ENCODE results near the gene VAV1. TPM values are rescaled to one million over a fixed set of nuclear protein-coding genes. Genes with fewer than 3 reads are reported as not detected.

The VAV1 gene
- total and polyA plus RNA-seq, 7 donors: 0.20 to 1.8 (median 1.1) TPM

DNA sequence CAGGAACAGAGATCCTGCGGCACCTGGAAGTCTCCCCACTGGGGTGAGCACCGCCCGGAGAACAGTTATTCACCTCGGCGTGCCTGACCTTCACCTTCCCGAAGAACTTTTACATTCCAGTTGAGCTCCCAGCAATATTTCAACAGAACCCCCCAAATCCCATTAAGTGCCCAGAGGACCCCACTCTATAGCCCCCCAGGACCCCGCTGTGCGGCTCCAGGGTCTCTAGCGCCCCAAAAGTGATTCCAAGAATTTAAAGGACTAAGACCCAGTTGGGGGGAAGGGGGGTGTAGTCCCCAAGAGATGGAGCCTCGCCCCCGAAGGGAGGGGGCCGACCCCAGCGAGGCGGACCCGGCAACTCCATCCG lies 35.6 kb upstream of the VAV1 start:
- peak overlapping the region; percentile 79 for H3K4me3 ChIP-seq
- no peaks in the 10 kb centered on the region for H3K9me3 ChIP-seq
- H3K27me3 ChIP-seq (ENCODE audit: insufficient read depth in 3 of 3, low read length in 2 of 3): no peaks in the 10 kb centered on the region
- DNase-seq (no peak), ATAC-seq (no peak)
- intact Hi-C loops (cut with DNase I): loop anchor here (1.0 to 5.0 kb wide), 3 partner anchors 205 to 220 kb away; partner anchors contain the start of gene TNFSF9 (in 1 of the 2)
- peaks cover 0 to 32% of the 10 kb centered on the region in 2 donors for H3K36me3 ChIP-seq (ENCODE audit: insufficient read depth in 1 of 2, low read depth in 1 of 2)
- H3K4me1 ChIP-seq: peaks cover 26% of the 10 kb centered on the region
- TF ChIP-seq, protein P1, sequence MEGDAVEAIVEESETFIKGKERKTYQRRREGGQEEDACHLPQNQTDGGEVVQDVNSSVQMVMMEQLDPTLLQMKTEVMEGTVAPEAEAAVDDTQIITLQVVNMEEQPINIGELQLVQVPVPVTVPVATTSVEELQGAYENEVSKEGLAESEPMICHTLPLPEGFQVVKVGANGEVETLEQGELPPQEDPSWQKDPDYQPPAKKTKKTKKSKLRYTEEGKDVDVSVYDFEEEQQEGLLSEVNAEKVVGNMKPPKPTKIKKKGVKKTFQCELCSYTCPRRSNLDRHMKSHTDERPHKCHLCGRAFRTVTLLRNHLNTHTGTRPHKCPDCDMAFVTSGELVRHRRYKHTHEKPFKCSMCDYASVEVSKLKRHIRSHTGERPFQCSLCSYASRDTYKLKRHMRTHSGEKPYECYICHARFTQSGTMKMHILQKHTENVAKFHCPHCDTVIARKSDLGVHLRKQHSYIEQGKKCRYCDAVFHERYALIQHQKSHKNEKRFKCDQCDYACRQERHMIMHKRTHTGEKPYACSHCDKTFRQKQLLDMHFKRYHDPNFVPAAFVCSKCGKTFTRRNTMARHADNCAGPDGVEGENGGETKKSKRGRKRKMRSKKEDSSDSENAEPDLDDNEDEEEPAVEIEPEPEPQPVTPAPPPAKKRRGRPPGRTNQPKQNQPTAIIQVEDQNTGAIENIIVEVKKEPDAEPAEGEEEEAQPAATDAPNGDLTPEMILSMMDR (IDR thresholded peaks at IDR 0.05): no peak
- peak overlapping the region; percentile 83 for H3K27ac ChIP-seq
- 0% methylated on average over 13 to 16 of the region's 16 CpGs for WGBS, 3 donors

DNA sequence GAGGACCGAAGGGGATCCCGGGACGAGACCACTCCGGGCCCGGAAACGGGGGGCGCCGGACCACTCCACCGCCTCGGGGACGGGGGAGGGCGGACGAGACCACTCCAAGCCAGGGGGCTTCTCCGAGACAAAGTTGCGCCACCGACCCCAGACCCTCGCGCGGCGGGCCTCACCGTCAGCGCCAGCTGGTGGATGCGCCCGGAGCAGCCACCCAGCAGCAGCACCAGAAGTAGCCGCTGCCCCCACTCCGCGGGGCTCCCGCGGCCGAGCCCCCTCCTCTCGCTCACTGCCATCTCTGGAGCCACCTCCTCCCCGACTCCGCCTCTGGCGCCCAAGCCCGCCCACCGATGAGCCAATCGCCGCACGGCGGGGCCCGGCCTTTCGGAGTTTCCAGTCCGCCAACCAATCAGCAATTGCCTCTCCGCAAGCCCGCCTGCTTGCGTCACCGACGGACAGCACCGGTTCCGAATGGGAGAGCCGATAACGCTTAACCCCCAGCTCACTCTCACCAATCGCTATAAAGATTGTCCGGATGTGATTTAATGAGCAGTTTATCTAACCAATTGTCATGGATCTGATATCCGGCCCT lies 35.1 kb upstream of the VAV1 start, which contains the start of gene GPR108:
GPR108 (minus strand) TSS at position 297 of the 589 bp plus-strand sequence; CDS start at position 293, 4 bp downstream.
- WGBS, 3 donors: 0% methylated on average over 38 to 55 of the region's 55 CpGs
- H3K4me1 ChIP-seq: peaks cover 31% of the 10 kb centered on the region
- peak within 1 kb of the TSS; percentile 83 for H3K4me3 ChIP-seq
- TF ChIP-seq, protein P1 (IDR thresholded peaks at IDR 0.05): no peak
- DNase-seq: peak; percentile 100
- peak; percentile 78 to 83 (median 79) for ATAC-seq
- peak within 1 kb of the TSS; percentile 94 for H3K27ac ChIP-seq
- no peaks in the 10 kb centered on the region for H3K9me3 ChIP-seq
- peaks cover 0 to 27% of the 10 kb centered on the region in 2 donors for H3K36me3 ChIP-seq (ENCODE audit: insufficient read depth in 1 of 2, low read depth in 1 of 2)
- no peaks in the 10 kb centered on the region for H3K27me3 ChIP-seq (ENCODE audit: insufficient read depth in 3 of 3, low read length in 2 of 3)
- intact Hi-C loops (cut with DNase I): loop anchor here (1.0 to 5.0 kb wide), 3 partner anchors 205 to 220 kb away; partner anchors contain the start of gene TNFSF9 (in 1 of the 2)

DNA sequence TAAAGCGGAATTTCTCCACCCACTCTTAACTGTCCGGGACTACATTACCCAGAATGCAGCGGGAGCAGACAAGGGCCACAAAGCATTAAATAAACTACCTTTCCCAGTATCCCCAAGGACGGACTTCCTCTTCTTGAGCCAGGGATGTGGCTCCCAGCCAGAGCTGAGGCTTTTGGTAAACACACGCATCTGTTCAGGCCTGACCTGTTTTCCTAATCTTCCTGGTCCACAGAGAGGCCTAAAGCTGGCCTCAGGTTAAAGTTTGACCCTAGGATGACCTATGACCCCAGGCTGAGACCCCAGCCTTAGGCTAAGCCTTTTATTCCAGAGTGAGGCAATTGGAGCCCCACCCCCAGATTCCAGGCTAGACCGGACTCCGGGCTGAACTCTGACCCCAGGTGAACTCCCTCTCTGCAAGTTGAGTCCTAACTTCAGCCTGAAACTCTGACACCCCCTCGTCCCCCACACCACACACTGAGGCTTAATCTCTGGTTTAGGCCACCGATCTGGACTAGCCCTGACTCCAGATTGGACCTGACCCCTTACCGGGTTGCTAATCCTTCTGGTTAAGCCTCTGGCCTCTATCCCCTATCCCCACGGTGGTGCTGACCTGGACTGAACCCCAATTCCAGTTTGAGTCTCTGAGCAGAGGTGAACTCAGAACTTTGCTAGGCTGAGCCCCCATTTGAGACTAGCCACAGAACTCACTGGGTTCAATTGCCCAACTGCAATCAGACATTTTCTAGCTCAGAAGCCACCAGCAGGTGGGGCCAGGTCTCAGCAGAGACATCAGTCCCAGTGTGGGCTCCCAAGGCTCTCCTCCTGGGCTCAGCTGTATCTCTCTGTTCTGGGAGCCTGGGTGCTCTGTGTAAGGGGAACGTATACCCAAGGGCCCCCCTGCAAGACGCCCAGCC lies 34.4 kb upstream of the VAV1 start:
- 5 to 11% (median 9%) methylated on average over 13 of the region's 13 CpGs for WGBS, 3 donors
- Histone ChIP-seq H3K9me3 (no peaks in the 10 kb centered on the region), H3K4me1 (peaks cover 38% of the 10 kb centered on the region), H3K27ac (peak overlapping the region; percentile 94), H3K36me3 (ENCODE audit: insufficient read depth in 1 of 2, low read depth in 1 of 2) (peaks cover 0 to 26% of the 10 kb centered on the region in 2 donors), H3K4me3 (peak overlapping the region; percentile 83), H3K27me3 (ENCODE audit: insufficient read depth in 3 of 3, low read length in 2 of 3) (no peaks in the 10 kb centered on the region)
- peak; percentile 56 to 70 (median 60) for ATAC-seq
- TF ChIP-seq, protein P1 (IDR thresholded peaks at IDR 0.05): peak; percentile 63
- DNase-seq: peak; percentile 94 to 96
- intact Hi-C loops (cut with DNase I): loop anchor here (1.0 to 5.0 kb wide), 4 partner anchors 125 to 221 kb away; partner anchors contain the start of gene TNFSF9 (in 1 of the 2)

DNA sequence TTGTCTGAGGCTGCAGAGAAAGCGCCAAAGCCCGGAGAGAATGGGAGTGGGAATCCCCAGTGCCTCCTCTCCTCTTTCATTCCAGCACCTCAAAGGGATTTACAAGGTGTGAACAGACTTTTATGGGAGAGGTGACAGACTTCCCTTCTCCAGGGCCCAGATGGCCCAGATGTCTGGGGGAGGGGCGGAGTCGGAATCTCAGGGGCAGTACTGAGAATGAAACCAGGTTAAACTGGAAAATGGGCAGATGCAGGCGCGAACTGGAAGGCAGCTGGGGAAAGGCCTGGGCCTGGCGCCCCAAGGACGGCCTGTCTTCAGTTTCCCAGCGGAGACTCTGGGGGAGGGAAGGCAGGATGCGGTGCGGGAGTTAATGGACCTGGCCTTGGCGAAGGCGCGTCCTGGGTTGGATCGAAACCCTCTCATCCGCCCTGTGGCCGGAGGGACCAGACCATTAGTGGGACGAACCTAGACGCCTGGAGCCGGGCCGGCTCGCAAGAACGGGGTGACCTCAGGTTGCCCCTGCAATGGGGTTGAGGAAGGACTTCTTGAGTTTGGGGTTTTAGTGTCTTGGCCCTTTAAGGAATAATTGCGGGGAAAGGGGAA lies 33.6 kb upstream of the VAV1 start:
- peak in 1 of 4 donors; percentile 0 for ATAC-seq
- WGBS, 3 donors: 11 to 15% (median 14%) methylated on average over 24 of the region's 24 CpGs
- intact Hi-C loops (cut with DNase I): loop anchor here (1.0 to 5.0 kb wide), 3 partner anchors 124 to 222 kb away; partner anchors contain the start of gene TNFSF9 (in 1 of the 2)
- Histone ChIP-seq H3K9me3 (no peaks in the 10 kb centered on the region), H3K27ac (peak overlapping the region; percentile 94), H3K4me1 (peaks cover 44% of the 10 kb centered on the region), H3K36me3 (ENCODE audit: insufficient read depth in 1 of 2, low read depth in 1 of 2) (peaks cover 4 to 28% of the 10 kb centered on the region in 2 donors), H3K4me3 (peak overlapping the region; percentile 83), H3K27me3 (ENCODE audit: insufficient read depth in 3 of 3, low read length in 2 of 3) (no peaks in the 10 kb centered on the region)
- TF ChIP-seq, protein P1 (IDR thresholded peaks at IDR 0.05): no peak
- peak; percentile 65 to 86 for DNase-seq

Measured in psoas muscle (tissue), 8 donors.